Sciatic nerve (tissue), 2 donors: ENCODE results near the gene SPHKAP. TPM values are rescaled to one million over a fixed set of nuclear protein-coding genes. Genes with fewer than 3 reads are reported as not detected.
"Not testable (repeated sequence)": the region's sequence is repeated elsewhere in the genome, so short reads cannot be mapped to it uniquely, and the experiment has no call there.

ENCODE experiments used
- ATAC-seq: fragments of 200-7000 bp; cut with Tn5 transposase; one replicate; pipeline ENCODE4 v1.9.1; 2020; ENCODE audit warnings: mild to moderate bottlenecking, moderate library complexity
- DNase-seq: peaks from one replicate; pipeline ENCODE4 v3.0.0-alpha.2; 2020; ENCODE audit warnings: low spot score
- intact Hi-C: fragments of 100-400 bp; cut with DNase I; formaldehyde crosslinking; loops from one replicate; pipeline ENCODE4 v1.14.2; 2022
- total RNA-seq: library from RNA; stranded (reverse); fragmentation: NEBNext Ultra II Directional; extraction: Animal tissue kit (Norgen Biotek cat#: 25700); gene quantifications from one replicate; pipeline ENCODE4 v1.2.1, GENCODE V29; 2021
- donor health status: DM: no; HTN: no; CAD: no.
- donor health status: DM: no; HTN: no; CAD: no.

The SPHKAP gene
- total RNA-seq, 1 donor from 2014 or later: not detected

- DNase-seq, ATAC-seq, intact Hi-C loops: not testable (repeated sequence)
Observed at GRCh38 chr2:227936249-227936648, 245.2 kb downstream of the SPHKAP start.

GRCh38 chr2:227933884-227934283, 247.6 kb downstream of the SPHKAP start:
- no peak for ATAC-seq
- intact Hi-C loops: no loop called here
- DNase-seq: no peak

- intact Hi-C loops: no loop called here
- no peak for ATAC-seq
Observed at GRCh38 chr2:227932403-227932802, 249.1 kb downstream of the SPHKAP start.

GRCh38 chr2:227932001-227932400, 249.5 kb downstream of the SPHKAP start:
- intact Hi-C loops: no loop called here
- DNase-seq (no peak), ATAC-seq (no peak)

More at GRCh38 chr2:227932403-227932802, 249.1 kb downstream of the SPHKAP start:
- no peak for DNase-seq
